Parathyroid adenoma (tissue), 2 donors: ENCODE results near the gene ARL8A.

Experiments
- H2AFZ ChIP-seq: fragments of 300-600 bp; sonication (generic); one replicate; pipeline ENCODE4 v1.7.0; 2017; ENCODE audit warnings: antibody characterized with exemption, mild to moderate bottlenecking
- H3K27ac ChIP-seq: fragments of 300-600 bp; sonication (generic); one replicate; pipeline ENCODE4 v1.7.0; 2017
- H3K27me3 ChIP-seq: fragments of 300-600 bp; sonication (generic); one replicate; pipeline ENCODE4 v1.7.0; 2017; ENCODE audit warnings: low read length; ENCODE audit not compliant: control insufficient read depth, insufficient read depth
- H3K36me3 ChIP-seq: fragments of 300-600 bp; sonication (generic); one replicate; pipeline ENCODE4 v1.7.0; 2017; ENCODE audit warnings: low read length; ENCODE audit not compliant: control insufficient read depth, insufficient read depth
- H3K4me1 ChIP-seq: fragments of 300-600 bp; sonication (generic); one replicate; pipeline ENCODE4 v1.7.0; 2017; ENCODE audit warnings: control low read depth
- H3K4me2 ChIP-seq: fragments of 300-600 bp; sonication (generic); one replicate; pipeline ENCODE4 v1.7.0; 2017; ENCODE audit warnings: low read length
- H3K4me3 ChIP-seq: fragments of 300-600 bp; sonication (generic); one replicate; pipeline ENCODE4 v1.7.0; 2017; ENCODE audit warnings: low read depth, low read length
- H3K79me2 ChIP-seq: fragments of 300-600 bp; sonication (generic); one replicate; pipeline ENCODE4 v1.7.0; 2017; ENCODE audit warnings: control low read depth
- H3K9ac ChIP-seq: fragments of 300-600 bp; sonication (generic); one replicate; pipeline ENCODE4 v1.7.0; 2017; ENCODE audit warnings: mild to moderate bottlenecking
- H3K9me3 ChIP-seq: fragments of 300-600 bp; sonication (generic); one replicate; pipeline ENCODE4 v1.7.0; 2017; ENCODE audit warnings: low read length; ENCODE audit not compliant: control insufficient read depth
- TF ChIP-seq, protein P1 (sequence below): fragments of 300-600 bp; sonication (generic); IDR thresholded peaks from one replicate; pipeline ENCODE4 v1.7.0; 2017; ENCODE audit warnings: antibody characterized with exemption, mild to moderate bottlenecking
- donor health status: primary hyperparathyroidism.

Gene ARL8A

DNA sequence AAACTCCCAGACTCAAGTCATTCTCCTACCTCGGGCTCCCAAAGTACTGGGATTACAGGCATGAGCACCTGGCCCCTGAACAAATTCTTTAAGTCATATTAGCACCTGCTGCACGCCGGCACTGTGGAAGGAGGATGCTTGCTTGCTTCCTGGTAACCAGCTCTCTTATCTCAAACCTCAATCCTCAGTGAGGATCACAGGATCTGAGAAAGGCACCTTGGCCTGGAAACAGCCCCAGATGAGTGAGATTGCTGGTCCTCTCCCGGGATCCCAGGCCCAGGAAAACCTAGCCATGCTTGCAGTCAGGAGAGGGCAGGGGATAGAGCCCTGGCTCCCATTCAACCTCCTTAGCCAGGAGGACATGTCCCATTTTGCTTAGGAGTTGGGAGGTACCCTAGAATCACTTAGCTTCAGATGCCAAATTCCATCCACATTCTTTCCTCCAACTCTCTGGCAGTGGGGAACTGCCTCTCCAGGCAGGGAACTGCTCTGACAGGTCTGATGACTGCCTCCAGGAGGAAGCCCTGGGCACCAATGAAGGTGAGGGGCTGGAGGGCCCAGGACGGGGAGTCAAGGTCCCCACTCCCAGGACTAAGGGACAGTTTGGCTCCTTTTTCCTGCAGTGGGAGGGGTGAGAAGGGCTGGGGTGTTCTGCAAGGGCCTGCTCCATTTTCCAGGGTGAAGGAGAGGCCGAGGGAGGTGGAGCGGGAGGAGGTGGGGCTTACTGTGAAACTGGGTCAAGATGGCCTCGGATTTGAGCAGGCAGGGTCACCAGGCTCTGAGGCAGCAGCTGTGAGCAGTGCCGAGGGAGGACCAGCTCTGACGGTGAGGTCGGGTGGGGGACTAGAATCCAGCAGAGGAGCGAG, 12.3 kb downstream of the ARL8A start:
- no peak overlapping the region for H3K9ac ChIP-seq
- H3K27me3 ChIP-seq: no peaks in the 10 kb centered on the region
- TF ChIP-seq, protein P1, sequence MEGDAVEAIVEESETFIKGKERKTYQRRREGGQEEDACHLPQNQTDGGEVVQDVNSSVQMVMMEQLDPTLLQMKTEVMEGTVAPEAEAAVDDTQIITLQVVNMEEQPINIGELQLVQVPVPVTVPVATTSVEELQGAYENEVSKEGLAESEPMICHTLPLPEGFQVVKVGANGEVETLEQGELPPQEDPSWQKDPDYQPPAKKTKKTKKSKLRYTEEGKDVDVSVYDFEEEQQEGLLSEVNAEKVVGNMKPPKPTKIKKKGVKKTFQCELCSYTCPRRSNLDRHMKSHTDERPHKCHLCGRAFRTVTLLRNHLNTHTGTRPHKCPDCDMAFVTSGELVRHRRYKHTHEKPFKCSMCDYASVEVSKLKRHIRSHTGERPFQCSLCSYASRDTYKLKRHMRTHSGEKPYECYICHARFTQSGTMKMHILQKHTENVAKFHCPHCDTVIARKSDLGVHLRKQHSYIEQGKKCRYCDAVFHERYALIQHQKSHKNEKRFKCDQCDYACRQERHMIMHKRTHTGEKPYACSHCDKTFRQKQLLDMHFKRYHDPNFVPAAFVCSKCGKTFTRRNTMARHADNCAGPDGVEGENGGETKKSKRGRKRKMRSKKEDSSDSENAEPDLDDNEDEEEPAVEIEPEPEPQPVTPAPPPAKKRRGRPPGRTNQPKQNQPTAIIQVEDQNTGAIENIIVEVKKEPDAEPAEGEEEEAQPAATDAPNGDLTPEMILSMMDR: no peak
- H3K27ac ChIP-seq: peak overlapping the region; percentile 77
- H3K79me2 ChIP-seq: no peaks in the 10 kb centered on the region
- H3K4me1 ChIP-seq: peaks cover 9% of the 10 kb centered on the region
- peak overlapping the region; percentile 23 for H3K4me2 ChIP-seq
- H3K36me3 ChIP-seq: no peaks in the 10 kb centered on the region
- H3K9me3 ChIP-seq: no peaks in the 10 kb centered on the region
- peak overlapping the region; percentile 33 for H2AFZ ChIP-seq
- no peak overlapping the region for H3K4me3 ChIP-seq

DNA sequence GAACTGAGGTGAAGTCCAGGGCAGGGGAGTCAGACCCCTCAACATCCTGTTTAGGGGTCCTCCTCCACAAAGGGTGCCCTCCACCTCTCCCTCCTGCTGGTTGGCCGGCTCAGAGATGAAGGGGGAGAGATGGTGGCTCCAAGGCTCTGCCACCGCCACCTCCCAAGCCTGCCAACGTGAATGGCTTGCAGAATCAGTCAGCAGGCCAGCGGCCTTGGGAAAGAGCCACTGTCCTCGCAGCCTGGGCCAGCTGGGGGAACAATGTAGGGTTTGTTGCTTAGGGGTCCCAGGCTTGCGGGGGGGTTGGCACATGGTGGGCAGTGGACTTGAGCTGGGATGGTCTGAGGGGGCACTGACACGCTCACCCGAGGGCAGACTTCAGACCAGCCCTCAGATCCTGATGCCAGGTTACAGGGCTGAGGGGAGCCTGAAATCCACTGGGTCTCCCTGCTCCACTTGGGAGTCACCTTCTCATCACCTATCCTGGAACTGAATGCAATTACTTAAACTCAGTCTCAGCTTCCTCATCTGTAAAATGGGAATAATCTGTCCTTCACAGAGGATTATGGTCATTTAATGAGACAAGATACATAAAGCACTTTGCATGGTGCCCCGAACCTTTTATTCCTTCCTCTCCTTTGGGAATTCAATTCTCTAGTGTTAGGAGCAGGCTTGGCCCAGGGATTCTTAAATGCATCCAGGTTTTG, 13.6 kb downstream of the ARL8A start:
- Histone ChIP-seq H3K9me3 (no peaks in the 10 kb centered on the region), H3K4me2 (no peak overlapping the region), H3K4me3 (no peak overlapping the region), H3K36me3 (no peaks in the 10 kb centered on the region), H3K4me1 (peaks cover 9% of the 10 kb centered on the region), H2AFZ (no peak overlapping the region), H3K27ac (no peak overlapping the region), H3K79me2 (no peaks in the 10 kb centered on the region), H3K27me3 (no peaks in the 10 kb centered on the region), H3K9ac (no peak overlapping the region)
- TF ChIP-seq, protein P1: no peak

DNA sequence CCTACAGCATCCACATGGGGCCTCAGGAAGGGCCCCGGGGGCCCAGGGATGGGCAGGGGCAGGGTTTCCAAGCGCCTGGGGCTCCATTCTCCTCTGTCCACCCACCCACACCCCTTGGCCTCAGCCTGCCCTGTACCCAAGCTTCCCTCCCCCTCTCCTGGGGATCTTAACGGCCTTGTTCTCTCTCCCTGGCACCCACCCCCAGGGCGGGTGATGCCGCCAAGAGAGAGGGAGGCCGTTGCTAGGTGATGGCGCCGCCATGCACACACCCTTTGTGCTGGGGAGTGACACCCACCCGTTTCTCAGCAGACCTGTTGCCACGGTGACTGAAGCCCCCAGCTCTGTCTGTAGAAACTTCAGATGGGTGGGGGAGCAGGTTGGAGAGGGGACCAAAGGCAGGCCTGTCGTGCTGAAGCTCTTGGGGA, 14.2 kb downstream of the ARL8A start:
- Histone ChIP-seq H3K27ac (no peak overlapping the region), H3K27me3 (no peaks in the 10 kb centered on the region), H3K4me1 (peaks cover 9% of the 10 kb centered on the region), H3K9ac (no peak overlapping the region), H3K4me2 (no peak overlapping the region), H3K79me2 (no peaks in the 10 kb centered on the region), H3K9me3 (no peaks in the 10 kb centered on the region), H3K4me3 (no peak overlapping the region), H2AFZ (no peak overlapping the region), H3K36me3 (no peaks in the 10 kb centered on the region)
- TF ChIP-seq, protein P1: no peak

DNA sequence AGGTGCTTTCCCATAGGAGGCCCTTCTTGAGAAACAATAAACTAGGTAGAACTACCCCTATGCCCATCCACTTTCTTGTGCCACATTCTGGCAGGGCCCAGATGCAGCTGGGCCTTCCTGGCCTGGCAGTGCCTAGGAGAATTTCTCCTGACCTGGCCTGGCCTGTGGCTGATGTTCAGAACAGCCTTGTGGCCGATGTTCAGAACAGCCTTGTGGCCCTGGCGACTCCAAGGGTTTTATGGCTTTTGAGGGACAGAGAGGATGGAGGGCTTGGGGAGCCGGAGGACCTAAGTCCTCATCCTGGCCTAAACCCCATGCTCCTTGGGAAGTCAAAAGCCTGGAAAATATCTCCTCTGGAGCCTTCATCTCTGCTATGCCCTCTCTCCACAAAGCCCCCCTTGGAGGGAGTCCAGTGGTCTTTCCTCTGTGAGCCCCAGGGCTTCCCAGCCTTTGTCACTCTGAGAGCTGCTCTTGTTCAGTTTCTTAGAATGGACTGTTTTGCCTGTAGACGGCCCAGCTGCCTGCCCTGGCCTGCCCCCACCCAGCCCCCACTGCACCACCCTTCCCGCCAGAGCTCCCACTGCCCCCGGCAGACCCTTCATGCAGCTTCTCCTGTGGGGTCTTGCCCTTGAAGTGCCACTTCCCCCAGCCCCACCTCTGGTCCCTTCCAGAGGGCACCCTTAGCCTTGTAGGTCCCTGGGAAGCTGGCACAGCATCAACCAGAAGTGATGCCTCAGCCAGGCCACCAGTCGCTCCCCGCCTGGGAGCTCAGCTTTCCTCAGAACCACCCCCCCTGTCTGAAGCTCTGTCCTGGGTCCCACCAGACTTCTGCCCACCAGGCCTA, 14.9 kb downstream of the ARL8A start:
- H2AFZ ChIP-seq: no peak overlapping the region
- H3K4me3 ChIP-seq: no peak overlapping the region
- H3K79me2 ChIP-seq: no peaks in the 10 kb centered on the region
- H3K9me3 ChIP-seq: no peaks in the 10 kb centered on the region
- peaks cover 9% of the 10 kb centered on the region for H3K4me1 ChIP-seq
- H3K36me3 ChIP-seq: no peaks in the 10 kb centered on the region
- H3K9ac ChIP-seq: no peak overlapping the region
- no peak overlapping the region for H3K4me2 ChIP-seq
- TF ChIP-seq, protein P1: no peak
- no peaks in the 10 kb centered on the region for H3K27me3 ChIP-seq
- H3K27ac ChIP-seq: no peak overlapping the region
